NCI-H526 treated with DMSO at 0.1 percent for 48 hours (cell line): Measurements from ENCODE around the gene CDKN2B-AS1.

Experiments
- DNase-seq: peaks from one replicate; lab custom pipeline; 2025; lab: John Stamatoyannopoulos, UW

The CDKN2B-AS1 gene

GRCh38 chr9:22005702-22006606 is 11.4 kb downstream of the CDKN2B-AS1 start:
- DNase-seq: no peak

- DNase-seq: no peak
Measured at GRCh38 chr9:22008384-22008716, 13.8 kb downstream of the CDKN2B-AS1 start.

- DNase-seq: peak; percentile 90
Measured at GRCh38 chr9:22008717-22009505, 14.3 kb downstream of the CDKN2B-AS1 start, which contains the start of gene CDKN2B. Gene CDKN2B, minus strand, starts transcription at chr9:22009305. Its CDS starts 352 bp downstream, at chr9:22008953.

GRCh38 chr9:22009506-22009867 is 14.9 kb downstream of the CDKN2B-AS1 start:
- no peak for DNase-seq

- DNase-seq: no peak
Measured at GRCh38 chr9:22010866-22011625, 16.5 kb downstream of the CDKN2B-AS1 start.

GRCh38 chr9:22022396-22022795 is 27.8 kb downstream of the CDKN2B-AS1 start:
- no peak for DNase-seq

GRCh38 chr9:22026696-22027095 is 32.1 kb downstream of the CDKN2B-AS1 start:
- no peak for DNase-seq

GRCh38 chr9:22028394-22028793 is 33.8 kb downstream of the CDKN2B-AS1 start:
- DNase-seq: no peak

- DNase-seq: no peak
Measured at GRCh38 chr9:22029231-22029630, 34.6 kb downstream of the CDKN2B-AS1 start.

GRCh38 chr9:22030101-22030598 is 35.6 kb downstream of the CDKN2B-AS1 start:
- no peak for DNase-seq

- DNase-seq: no peak
Measured at GRCh38 chr9:22031655-22032411, 37.2 kb downstream of the CDKN2B-AS1 start.

- DNase-seq: no peak
Measured at GRCh38 chr9:22033012-22033630, 38.5 kb downstream of the CDKN2B-AS1 start.

- no peak for DNase-seq
Measured at GRCh38 chr9:22035591-22036011, 41.0 kb downstream of the CDKN2B-AS1 start.

GRCh38 chr9:22036866-22037626 is 42.5 kb downstream of the CDKN2B-AS1 start:
- no peak for DNase-seq

GRCh38 chr9:22037954-22038690 is 43.5 kb downstream of the CDKN2B-AS1 start:
- peak; percentile 26 for DNase-seq

GRCh38 chr9:22039258-22039657 is 44.7 kb downstream of the CDKN2B-AS1 start:
- no peak for DNase-seq

GRCh38 chr9:22040760-22041159 is 46.2 kb downstream of the CDKN2B-AS1 start:
- DNase-seq: no peak

- DNase-seq: no peak
Measured at GRCh38 chr9:22041344-22041743, 46.8 kb downstream of the CDKN2B-AS1 start.

GRCh38 chr9:22041775-22042174 is 47.2 kb downstream of the CDKN2B-AS1 start:
- DNase-seq: no peak
